HG03558 (cell line): ENCODE measurements around the gene ZNF837.
"Not testable (repeated sequence)": the region's sequence is repeated elsewhere in the genome, so short reads cannot be mapped to it uniquely, and the experiment has no call there.

Source experiments
- ATAC-seq: cut with Tn5 transposase; IDR thresholded peaks from one replicate; pipeline ENCODE4 v1.9.1; 2021; ENCODE audit warnings: moderate number of reproducible peaks; ENCODE audit not compliant: unreplicated experiment; ENCODE audit errors: extremely low read depth

Gene ZNF837

GRCh38 chr19:58380662-58381459, at the start of gene ZNF837:
Gene ZNF837 (minus strand): TSS chr19:58381030. CDS start chr19:58369332, 11,698 bp downstream.
- ATAC-seq = peak; percentile 70

GRCh38 chr19:58429745-58430144, 48.9 kb upstream of the ZNF837 start:
- ATAC-seq = no peak

- no peak for ATAC-seq
Measured at GRCh38 chr19:58428617-58429016, 47.8 kb upstream of the ZNF837 start.

- no peak for ATAC-seq
Measured at GRCh38 chr19:58417071-58417470, 36.2 kb upstream of the ZNF837 start.

- no peak for ATAC-seq
Measured at GRCh38 chr19:58416604-58417003, 35.8 kb upstream of the ZNF837 start.

GRCh38 chr19:58409010-58409790, 28.4 kb upstream of the ZNF837 start:
- no peak for ATAC-seq

- peak; percentile 71 for ATAC-seq
Measured at GRCh38 chr19:58408152-58409009, 27.6 kb upstream of the ZNF837 start, which contains the start of gene ZNF584. Gene ZNF584 (plus strand): TSS chr19:58408649. CDS start chr19:58409148, 499 bp downstream.

- no peak for ATAC-seq
Measured at GRCh38 chr19:58407658-58408151, 26.9 kb upstream of the ZNF837 start.

- no peak for ATAC-seq
Measured at GRCh38 chr19:58406818-58407657, 26.2 kb upstream of the ZNF837 start.

GRCh38 chr19:58403920-58404478, 23.2 kb upstream of the ZNF837 start:
- ATAC-seq = not testable (repeated sequence)

- ATAC-seq = no peak
Measured at GRCh38 chr19:58401840-58402421, 21.1 kb upstream of the ZNF837 start.

- ATAC-seq = peak; percentile 80
Measured at GRCh38 chr19:58400916-58401839, 20.3 kb upstream of the ZNF837 start.

- ATAC-seq = no peak
Measured at GRCh38 chr19:58400316-58400915, 19.6 kb upstream of the ZNF837 start.

GRCh38 chr19:58399903-58400302, 19.1 kb upstream of the ZNF837 start:
- ATAC-seq = no peak

GRCh38 chr19:58398545-58398944, 17.7 kb upstream of the ZNF837 start:
- no peak for ATAC-seq

GRCh38 chr19:58398087-58398486, 17.3 kb upstream of the ZNF837 start:
- no peak for ATAC-seq

GRCh38 chr19:58397533-58398037, 16.8 kb upstream of the ZNF837 start:
- no peak for ATAC-seq
